ENCODE results near the gene EXOC3L4. TPM values are rescaled to one million over a fixed set of nuclear protein-coding genes. Genes with fewer than 3 reads are reported as not detected.
"Not testable (repeated sequence)": the region's sequence is repeated elsewhere in the genome, so short reads cannot be mapped to it uniquely, and the experiment has no call there.

EXOC3L4 gene
- total and polyA plus RNA-seq, 9 donors: 0.33 to 1.2 (median 0.85) TPM; not detected in 3

DNA sequence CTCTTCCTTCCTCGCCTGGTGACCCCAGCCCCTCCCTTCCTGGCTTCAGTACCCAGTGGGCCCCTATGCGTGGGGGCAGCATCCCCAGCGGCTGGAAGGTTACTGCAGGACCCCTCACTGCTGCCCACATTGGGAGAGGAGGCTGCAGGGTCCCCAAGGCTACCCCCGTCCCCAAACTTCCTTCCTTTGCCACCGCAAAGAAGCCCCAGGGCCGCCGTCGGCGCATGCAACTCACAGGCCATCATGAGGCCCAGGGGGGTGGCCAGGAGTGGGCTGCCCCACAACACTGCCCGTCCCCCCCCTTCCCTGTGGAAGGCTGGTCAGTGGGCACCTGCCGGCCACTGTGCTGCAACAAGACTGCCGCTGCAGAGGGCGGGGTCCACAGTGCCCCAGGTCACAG is 19.2 kb downstream of the EXOC3L4 start:
- Histone ChIP-seq H3K36me3 (no peaks in the 10 kb centered on the region), H3K27me3 (no peaks in the 10 kb centered on the region), H3K4me3 (no peak overlapping the region), H3K9me3 (no peaks in the 10 kb centered on the region), H3K27ac (no peak overlapping the region), H3K4me1 (ENCODE audit: insufficient read depth) (peaks cover 17% of the 10 kb centered on the region)
- intact Hi-C loops (cut with DNase I): no loop called here
- TF ChIP-seq CTCF (IDR thresholded peaks at IDR 0.05): no peak
- no peak for TF ChIP-seq POLR2A (IDR thresholded peaks at IDR 0.05)
- TF ChIP-seq EP300 (IDR thresholded peaks at IDR 0.05): no peak
- no peak for DNase-seq
- WGBS, 3 donors: 89 to 95% (median 94%) methylated on average over 13 of the region's 13 CpGs

- DNase-seq; H3K27me3 ChIP-seq; intact Hi-C loops (cut with DNase I); H3K9me3 ChIP-seq; H3K36me3 ChIP-seq; H3K4me3 ChIP-seq: not testable (repeated sequence)
- Histone ChIP-seq H3K27ac (peak overlapping the region; percentile 16 to 38), H3K4me1 (ENCODE audit: insufficient read depth) (peaks cover 11% of the 10 kb centered on the region)
- 41 to 49% (median 44%) methylated on average over 12 of the region's 12 CpGs for WGBS, 3 donors
These were observed 20.7 kb downstream of the EXOC3L4 start for GRCh38 chr14:103115086-103115679.

DNA sequence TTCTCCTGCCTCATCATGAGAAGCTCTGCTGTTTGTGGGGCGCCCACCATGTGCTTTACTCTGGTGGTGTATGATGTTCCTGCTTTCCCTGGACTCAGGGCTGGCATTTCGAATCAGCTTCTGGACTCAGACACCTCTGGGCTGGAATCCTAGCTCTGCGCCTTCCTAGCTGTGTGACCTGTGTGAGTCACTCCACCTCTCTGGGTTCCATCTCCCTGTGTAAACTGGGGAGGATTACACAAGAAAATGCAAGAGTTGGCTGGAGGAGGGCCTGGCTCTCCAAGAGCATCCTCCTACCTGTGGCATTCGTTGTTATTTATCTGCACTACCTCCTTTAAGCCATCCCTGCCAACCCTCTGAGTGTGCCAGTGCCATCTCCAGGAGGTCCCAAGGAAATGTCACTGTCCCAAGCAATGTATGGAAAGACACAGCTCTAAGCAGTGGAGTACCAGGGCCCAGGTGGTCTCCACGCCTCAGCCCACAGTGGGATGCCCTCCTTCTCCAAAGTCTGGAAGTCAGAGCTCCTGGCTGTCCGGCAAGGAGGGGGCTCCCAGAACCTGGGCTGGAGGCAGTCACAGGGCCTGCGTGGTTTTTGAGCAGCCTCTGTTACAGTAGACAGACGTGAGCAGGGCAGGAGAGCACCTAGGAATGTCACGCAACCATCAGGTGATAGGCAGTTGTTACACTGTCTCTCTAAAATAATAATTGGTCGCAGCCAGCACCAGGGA is 21.5 kb downstream of the EXOC3L4 start:
- intact Hi-C loops (cut with DNase I): no loop called here
- H3K4me1 ChIP-seq (ENCODE audit: insufficient read depth): peaks cover 4% of the 10 kb centered on the region
- TF ChIP-seq CTCF (IDR thresholded peaks at IDR 0.05): no peak
- TF ChIP-seq POLR2A (IDR thresholded peaks at IDR 0.05): no peak
- TF ChIP-seq EP300 (IDR thresholded peaks at IDR 0.05): no peak
- no peak for DNase-seq
- no peaks in the 10 kb centered on the region for H3K27me3 ChIP-seq
- no peak overlapping the region for H3K4me3 ChIP-seq
- no peaks in the 10 kb centered on the region for H3K9me3 ChIP-seq
- 89 to 92% (median 90%) methylated on average over 10 of the region's 10 CpGs for WGBS, 3 donors
- H3K27ac ChIP-seq: no peak overlapping the region
- H3K36me3 ChIP-seq: no peaks in the 10 kb centered on the region

DNA sequence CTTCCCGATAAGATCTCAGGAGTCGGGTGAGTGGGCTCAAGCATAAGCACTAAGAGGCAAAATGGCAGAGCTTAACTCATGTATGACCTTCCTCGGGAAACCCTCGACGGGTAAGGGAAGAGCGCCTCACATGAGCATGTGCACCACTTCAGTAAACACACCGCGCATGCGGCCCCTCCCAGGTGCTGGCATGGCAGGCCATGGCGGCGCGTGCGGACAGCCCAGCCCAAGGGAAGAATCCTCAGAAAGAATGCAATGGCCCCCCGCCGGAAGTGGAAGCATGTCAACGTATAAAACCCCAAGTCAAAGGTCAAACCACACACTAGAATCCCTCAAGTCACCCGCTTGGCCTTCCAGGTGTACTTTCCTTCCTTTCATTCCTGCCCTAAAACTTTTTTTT is 22.1 kb downstream of the EXOC3L4 start:
- H3K4me1 ChIP-seq (ENCODE audit: insufficient read depth): peaks cover 6% of the 10 kb centered on the region

DNA sequence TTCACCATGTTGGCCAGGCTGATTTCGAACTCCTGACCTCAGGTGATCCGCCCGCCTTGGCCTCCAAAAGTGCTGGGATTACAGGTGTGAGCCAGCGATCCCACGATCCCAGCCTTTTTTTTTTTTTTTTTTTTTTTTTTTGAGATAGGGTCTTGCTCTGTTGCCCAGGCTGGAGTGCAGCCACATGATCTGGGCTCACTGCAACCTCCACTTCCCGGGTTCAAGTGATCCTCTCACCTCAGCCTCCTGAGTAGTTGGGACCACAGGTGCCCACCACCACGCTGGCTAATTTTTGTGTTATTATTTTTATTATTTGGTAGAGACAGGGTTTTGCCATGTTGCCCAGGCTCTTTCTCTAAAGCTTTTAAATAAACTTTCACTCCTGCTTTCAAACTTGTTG is 23.0 kb downstream of the EXOC3L4 start:
- peaks cover 10% of the 10 kb centered on the region for H3K4me1 ChIP-seq (ENCODE audit: insufficient read depth)
- H3K36me3 ChIP-seq; intact Hi-C loops (cut with DNase I); H3K4me3 ChIP-seq; DNase-seq; H3K9me3 ChIP-seq; H3K27ac ChIP-seq; H3K27me3 ChIP-seq: not testable (repeated sequence)
- 88 to 95% (median 94%) methylated on average over 7 of the region's 7 CpGs for WGBS, 3 donors

More for the DNA sequence above, 22.1 kb downstream of the EXOC3L4 start:
- no peak for DNase-seq
- intact Hi-C loops (cut with DNase I): no loop called here
- 84 to 91% (median 86%) methylated on average over 17 of the region's 17 CpGs for WGBS, 3 donors
- no peak overlapping the region for H3K4me3 ChIP-seq
- H3K9me3 ChIP-seq: no peaks in the 10 kb centered on the region
- H3K27me3 ChIP-seq: no peaks in the 10 kb centered on the region
- H3K36me3 ChIP-seq: no peaks in the 10 kb centered on the region
- no peak overlapping the region for H3K27ac ChIP-seq
- TF ChIP-seq CTCF (IDR thresholded peaks at IDR 0.05) (no peak), POLR2A (IDR thresholded peaks at IDR 0.05) (no peak), EP300 (IDR thresholded peaks at IDR 0.05) (no peak)

Measured in ovary (tissue), 9 donors.